Stimulated activated CD8-positive, alpha-beta memory T cell treated with anti-CD3 and anti-CD28 coated beads, Interleukin-2, amount 100 ng/mL, for 48 hours (primary cell): ENCODE data around the gene UBQLN3.

ENCODE experiments used
- DNase-seq, 2 donors: peaks; one replicate each; pipeline ENCODE4 v3.0.0-alpha.2; 2020; ENCODE audit warnings: low read depth in 2 of 2

The UBQLN3 gene

GRCh38 chr11:5509803-5510202, at the start of gene UBQLN3:
UBQLN3 (minus strand) TSS chr11:5509957; CDS start chr11:5509558, 399 bp downstream.
- no peak for DNase-seq

- DNase-seq = no peak
Measured at GRCh38 chr11:5557751-5558150, 48.0 kb upstream of the UBQLN3 start.

DNA sequence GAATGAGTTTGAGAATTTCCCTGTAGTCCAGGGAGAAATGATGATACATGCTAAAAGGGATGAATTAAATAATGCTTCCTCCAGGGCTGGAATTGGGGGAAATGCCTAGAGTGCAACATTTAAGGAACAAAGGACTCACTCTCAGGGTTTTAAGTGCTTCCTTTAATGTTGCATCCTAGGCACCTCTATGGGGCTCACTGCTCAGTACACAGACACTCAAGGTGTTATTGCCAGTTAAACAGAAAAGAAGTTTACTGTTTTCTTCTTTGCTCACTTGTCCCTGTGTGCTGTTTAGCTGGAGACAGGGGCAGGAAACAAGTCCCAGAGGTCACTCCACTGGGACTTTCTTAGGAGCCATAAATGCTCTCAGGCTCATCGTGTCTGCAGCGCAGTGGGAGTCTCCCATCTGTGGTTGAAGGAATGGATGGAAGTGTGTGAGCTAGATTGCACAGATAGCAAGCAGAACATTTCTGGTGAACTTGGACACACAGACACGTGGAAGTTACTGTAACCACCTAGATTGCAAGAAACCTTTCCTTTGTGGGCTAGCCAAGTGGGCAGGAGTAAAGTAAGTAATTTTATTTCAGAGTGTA, 46.9 kb upstream of the UBQLN3 start:
- no peak for DNase-seq

- no peak for DNase-seq
Measured at GRCh38 chr11:5553343-5553742, 43.6 kb upstream of the UBQLN3 start.

- no peak for DNase-seq
Measured at GRCh38 chr11:5550440-5551095, 40.8 kb upstream of the UBQLN3 start.

DNA sequence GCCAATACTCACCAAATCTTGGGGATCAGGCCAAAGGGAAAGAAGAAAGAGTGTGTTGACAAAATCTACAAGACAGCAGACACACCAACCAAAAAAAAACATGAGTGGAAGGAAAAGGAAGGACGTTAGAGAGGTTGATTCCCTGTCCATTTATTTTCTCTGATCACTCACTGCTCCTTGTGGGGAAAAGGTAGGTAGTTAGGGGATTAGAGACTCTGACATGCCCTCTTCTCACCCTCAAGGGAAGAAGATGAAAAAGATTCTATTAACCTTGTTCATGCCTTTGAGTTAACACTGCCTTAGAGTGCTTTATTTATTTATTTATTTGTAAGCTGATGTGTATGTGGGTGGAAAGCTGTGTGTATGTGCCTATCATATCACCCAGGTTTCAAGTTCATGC, 38.7 kb upstream of the UBQLN3 start, which contains the start of gene OR52H1:
Gene OR52H1, minus strand, starts transcription at position 101 of the 400 bp plus-strand sequence. CDS start 3,035 bp downstream, outside the sequence.
- DNase-seq = no peak

GRCh38 chr11:5547982-5548381, 38.2 kb upstream of the UBQLN3 start:
- DNase-seq = no peak

- no peak for DNase-seq
Measured at GRCh38 chr11:5546457-5546856, 36.7 kb upstream of the UBQLN3 start.

DNA sequence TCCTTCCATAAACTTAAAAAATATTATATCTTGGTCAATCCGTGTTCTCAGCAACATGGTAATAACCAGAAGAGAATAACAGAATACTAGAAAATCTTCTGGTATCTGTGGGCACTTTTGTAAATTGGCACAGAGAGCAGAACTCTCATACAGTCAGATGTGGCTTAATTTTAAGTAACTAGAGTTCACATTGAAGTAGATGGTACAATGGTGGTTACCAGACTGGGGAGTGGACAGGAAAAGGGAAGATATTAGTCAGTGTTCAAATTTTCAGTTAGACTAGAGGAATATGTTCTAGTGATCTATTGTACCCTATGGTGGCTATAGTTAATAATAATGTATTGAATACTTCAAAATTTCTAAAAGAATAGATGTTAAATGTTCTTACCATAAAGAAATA, 31.7 kb upstream of the UBQLN3 start:
- no peak for DNase-seq

GRCh38 chr11:5536482-5536881, 26.7 kb upstream of the UBQLN3 start:
- DNase-seq = no peak

DNA sequence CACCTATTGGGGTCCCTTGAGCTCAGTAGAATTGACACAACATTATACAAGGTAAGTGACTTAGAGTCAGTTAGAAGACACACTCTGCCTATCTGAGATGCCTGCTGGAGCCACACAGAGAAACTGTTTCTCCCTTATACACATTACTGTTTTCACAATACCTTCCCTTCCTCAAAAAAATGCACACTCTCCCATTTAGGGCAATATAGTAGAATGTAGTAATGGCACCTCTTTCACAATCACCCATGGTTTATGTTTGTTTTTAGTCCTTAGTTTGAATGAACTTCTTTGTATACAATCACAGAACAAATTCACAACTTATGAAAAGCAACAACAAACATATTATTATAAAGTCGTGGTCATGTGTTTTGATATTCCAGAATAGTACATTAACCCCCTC, 24.3 kb upstream of the UBQLN3 start:
- no peak for DNase-seq

DNA sequence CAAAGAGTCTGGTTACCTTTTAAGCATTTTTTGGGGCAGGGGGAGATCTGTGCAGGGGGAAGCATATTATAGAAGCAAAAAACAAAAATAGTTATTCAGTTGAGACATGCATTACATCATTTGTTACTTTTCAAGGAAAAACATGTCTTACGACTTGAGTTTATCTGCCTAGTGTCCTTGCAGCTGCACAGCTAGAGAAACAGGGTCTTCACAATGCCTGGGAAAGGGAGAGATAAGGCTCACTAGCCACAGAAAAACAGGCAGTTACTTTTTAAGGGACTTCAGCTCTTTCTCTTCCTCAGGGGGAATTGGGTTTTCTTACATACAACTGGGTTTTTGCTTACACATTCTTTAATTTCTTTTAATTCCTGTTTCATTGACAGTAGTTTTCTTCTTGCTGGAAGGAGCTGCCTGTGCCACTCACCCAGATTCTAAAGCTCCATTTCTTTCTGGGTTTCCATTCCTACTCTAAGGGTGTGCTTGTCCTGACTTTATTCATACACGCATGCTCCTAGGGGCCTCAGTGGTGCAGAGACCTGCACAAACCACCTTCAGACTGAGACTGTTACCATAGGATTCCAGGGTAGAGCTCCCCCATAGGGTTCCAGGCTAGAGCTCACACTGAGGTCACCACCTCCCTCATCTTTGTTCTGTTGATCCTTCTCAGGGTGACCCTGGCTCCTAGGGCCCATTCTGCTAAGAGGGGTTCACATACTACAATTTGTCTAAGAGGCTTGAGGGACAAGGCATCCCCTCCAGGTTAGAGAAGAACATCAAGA, 21.5 kb upstream of the UBQLN3 start:
- no peak for DNase-seq

- no peak for DNase-seq
Measured at GRCh38 chr11:5528495-5528894, 18.7 kb upstream of the UBQLN3 start.

GRCh38 chr11:5527716-5528115, 18.0 kb upstream of the UBQLN3 start:
- DNase-seq = no peak

DNA sequence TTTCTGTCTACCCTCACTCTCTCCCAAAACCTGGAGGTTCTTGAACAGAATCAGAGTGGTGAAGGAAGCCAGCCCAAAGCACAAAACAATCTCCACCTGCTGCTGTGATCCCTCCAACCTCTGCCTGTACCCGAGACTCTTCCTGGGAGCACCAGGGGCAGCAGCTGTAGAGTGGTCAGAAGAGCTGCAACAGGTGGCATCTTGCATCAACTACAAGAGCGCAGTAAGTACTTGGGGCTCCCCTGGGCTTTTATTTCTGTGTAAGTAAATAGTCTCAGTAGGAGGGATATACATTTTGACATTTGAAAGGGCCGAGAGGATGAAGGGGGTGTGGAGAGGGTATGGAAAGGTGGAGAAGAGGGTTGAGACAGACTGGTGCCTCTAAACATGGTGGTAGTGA, 15.0 kb upstream of the UBQLN3 start:
- no peak for DNase-seq

- DNase-seq = no peak
Measured at GRCh38 chr11:5522308-5522707, 12.6 kb upstream of the UBQLN3 start.

DNA sequence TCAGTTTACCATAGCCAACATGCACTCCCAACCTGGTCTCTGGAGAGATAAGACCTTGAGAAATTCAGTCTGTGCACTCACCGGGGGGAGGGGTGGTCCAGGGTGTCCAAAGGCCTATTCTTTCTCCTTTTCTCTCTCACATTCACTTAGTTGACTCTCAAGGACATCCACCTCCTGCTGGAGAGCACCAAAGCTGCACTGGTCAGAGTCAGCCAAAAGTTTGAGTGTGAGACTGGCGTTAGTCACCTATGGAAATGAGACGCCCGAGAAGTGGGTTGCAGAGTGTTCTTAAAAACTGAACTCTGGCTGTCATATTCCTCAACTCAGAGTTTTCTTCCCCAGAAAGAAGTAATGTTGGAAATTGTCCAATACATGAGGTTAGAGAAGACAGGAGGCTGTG, 11.8 kb upstream of the UBQLN3 start:
- no peak for DNase-seq

DNA sequence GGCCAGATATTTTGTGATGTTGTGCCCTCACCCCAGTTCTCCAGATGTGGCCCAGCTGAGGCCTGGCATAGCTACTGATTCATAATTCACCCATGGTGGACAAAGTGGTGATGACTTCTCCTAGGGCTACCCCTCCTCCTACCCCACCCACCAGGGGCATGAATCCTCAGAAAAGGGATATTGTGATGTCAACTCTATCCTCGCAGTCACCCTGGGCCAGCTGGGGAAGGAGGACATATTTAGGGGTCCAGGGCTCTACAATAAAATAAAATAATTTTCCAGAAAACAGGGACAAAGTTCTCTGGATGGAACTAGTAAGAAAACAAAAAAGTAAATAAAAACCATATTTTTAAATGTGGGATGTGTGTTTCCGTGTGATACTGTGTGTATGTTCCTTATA, 6.8 kb upstream of the UBQLN3 start, which contains the start of gene UBQLNL:
Gene UBQLNL, minus strand, starts transcription at position 101 of the 400 bp plus-strand sequence. CDS start 258 bp downstream, outside the sequence.
- DNase-seq = no peak

DNA sequence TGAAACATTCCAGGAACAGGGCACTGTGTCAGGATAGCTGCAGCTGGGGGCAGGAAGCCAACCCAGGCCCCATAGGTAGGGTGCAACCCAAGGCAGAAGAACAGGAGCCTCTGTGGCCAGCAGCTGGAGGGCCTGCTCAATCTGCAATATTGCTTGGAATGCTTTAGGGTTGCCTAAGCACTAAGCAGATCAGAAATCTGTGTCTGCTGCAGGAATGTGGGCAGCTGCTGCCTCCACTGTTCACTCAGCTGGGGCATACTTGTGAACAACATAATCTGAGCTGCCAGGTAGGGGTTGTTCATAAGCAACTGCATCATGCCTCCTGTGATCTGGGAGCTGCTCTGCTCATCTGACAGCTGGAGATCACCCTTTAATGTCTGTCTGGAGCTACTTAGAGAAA, 5.1 kb upstream of the UBQLN3 start:
- DNase-seq = no peak

- DNase-seq = no peak
Measured at GRCh38 chr11:5508605-5509004, 1.2 kb downstream of the UBQLN3 start.

DNA sequence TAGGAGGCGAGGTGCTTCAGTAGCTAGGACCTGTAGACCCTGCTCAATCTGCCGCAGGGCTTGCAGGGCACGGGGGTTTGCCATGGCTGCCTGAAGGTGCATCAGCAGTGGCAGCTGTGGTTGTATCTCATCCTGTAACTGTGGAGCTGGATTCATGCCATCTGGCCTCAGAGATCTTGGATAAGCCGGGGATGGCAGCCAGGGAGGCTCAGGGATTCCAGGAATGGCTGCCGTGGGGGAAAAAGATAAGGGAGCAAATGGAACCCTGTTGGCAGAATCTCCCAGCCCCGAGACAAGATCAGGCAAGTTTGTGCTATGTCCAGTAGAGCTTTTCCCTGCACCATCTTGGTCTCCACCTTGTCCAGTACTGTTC, 1.8 kb downstream of the UBQLN3 start:
- DNase-seq = no peak

GRCh38 chr11:5507177-5507932, 2.4 kb downstream of the UBQLN3 start:
- DNase-seq = no peak
